Upper lobe of right lung (tissue), 1 donor: ENCODE results near the gene MRPS9. TPM values are rescaled to one million over a fixed set of nuclear protein-coding genes. Genes with fewer than 3 reads are reported as not detected.

Source experiments
- ATAC-seq: fragments of 200-7000 bp; cut with Tn5 transposase; one replicate; pipeline ENCODE4 v1.9.1; 2020; ENCODE audit warnings: mild to moderate bottlenecking, moderate library complexity
- DNase-seq: peaks from one replicate; pipeline ENCODE4 v3.0.0-alpha.2; 2020
- H3K27ac ChIP-seq: fragments of 200-600 bp; one replicate; pipeline ENCODE4 v1.8.0; 2022
- H3K27me3 ChIP-seq: fragments of 200-600 bp; one replicate; pipeline ENCODE4 v1.8.0; 2022; ENCODE audit warnings: mild to moderate bottlenecking
- H3K36me3 ChIP-seq: fragments of 200-600 bp; one replicate; pipeline ENCODE4 v1.8.0; 2022
- H3K4me1 ChIP-seq: fragments of 200-600 bp; one replicate; pipeline ENCODE4 v1.8.0; 2022
- H3K4me3 ChIP-seq: fragments of 200-600 bp; one replicate; pipeline ENCODE4 v1.8.0; 2022; ENCODE audit warnings: mild to moderate bottlenecking
- H3K9me3 ChIP-seq: fragments of 200-600 bp; one replicate; pipeline ENCODE4 v1.8.0; 2022
- CTCF ChIP-seq: fragments of 200-600 bp; IDR thresholded peaks from one replicate; pipeline ENCODE4 v1.8.0; 2022; ENCODE audit warnings: antibody characterized with exemption
- intact Hi-C: fragments of 100-400 bp; cut with DNase I; formaldehyde crosslinking; loops from one replicate; pipeline ENCODE4 v1.11.0; 2022
- total RNA-seq: library from RNA; stranded (reverse); fragmentation: NEBNext Ultra II Directional; extraction: Animal tissue kit (Norgen Biotek cat#: 25700); gene quantifications from one replicate; pipeline ENCODE4 v1.2.1, GENCODE V29; 2021
- donor health status: DM: no; HTN: yes; CAD: no; lungs with severe emphysema.

Gene MRPS9
- total RNA-seq, 1 donor from 2014 or later: 17.0 TPM

- DNase-seq: no peak
- no peak overlapping the region for H3K4me3 ChIP-seq
- no peaks in the 10 kb centered on the region for H3K27me3 ChIP-seq
- H3K9me3 ChIP-seq: no peaks in the 10 kb centered on the region
- no peak overlapping the region for H3K27ac ChIP-seq
- TF ChIP-seq CTCF: no peak
- no peaks in the 10 kb centered on the region for H3K4me1 ChIP-seq
- no peaks in the 10 kb centered on the region for H3K36me3 ChIP-seq
- peak; percentile 32 for ATAC-seq
- intact Hi-C loops: loop anchor here (5.0 kb wide), 1 partner anchor 118 kb away; no protein-coding TSS in a partner anchor
Observed at GRCh38 chr2:105118960-105119359, 81.1 kb downstream of the MRPS9 start.

DNA sequence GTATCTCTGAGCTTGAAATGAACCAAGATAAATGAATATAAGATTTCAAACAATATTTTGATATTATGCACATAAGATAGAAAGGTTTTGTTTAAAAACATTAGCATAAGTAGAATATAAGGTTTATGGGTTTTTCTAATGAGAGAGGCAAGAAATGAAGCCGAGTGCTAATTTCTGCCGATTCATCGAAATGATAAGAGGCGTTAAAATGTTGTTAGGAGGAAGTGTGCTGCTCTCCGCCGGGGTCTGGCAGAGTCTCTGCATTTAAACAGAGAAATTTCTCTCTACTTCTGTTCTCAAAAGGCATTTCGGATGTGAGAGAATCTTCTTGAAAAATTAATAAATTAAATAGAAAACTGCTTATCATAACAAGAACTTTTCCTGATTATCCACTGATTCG, 83.6 kb downstream of the MRPS9 start:
- DNase-seq (no peak), ATAC-seq (no peak)
- TF ChIP-seq CTCF: no peak
- intact Hi-C loops: no loop called here
- Histone ChIP-seq H3K9me3 (no peaks in the 10 kb centered on the region), H3K27me3 (no peaks in the 10 kb centered on the region), H3K4me3 (no peak overlapping the region), H3K4me1 (no peaks in the 10 kb centered on the region), H3K36me3 (no peaks in the 10 kb centered on the region), H3K27ac (no peak overlapping the region)

GRCh38 chr2:105125428-105125827, 87.6 kb downstream of the MRPS9 start:
- DNase-seq: no peak
- Histone ChIP-seq H3K4me1 (no peaks in the 10 kb centered on the region), H3K27me3 (no peaks in the 10 kb centered on the region), H3K4me3 (no peak overlapping the region), H3K36me3 (no peaks in the 10 kb centered on the region), H3K9me3 (no peaks in the 10 kb centered on the region), H3K27ac (no peak overlapping the region)
- intact Hi-C loops: no loop called here
- ATAC-seq: no peak
- TF ChIP-seq CTCF: no peak

DNA sequence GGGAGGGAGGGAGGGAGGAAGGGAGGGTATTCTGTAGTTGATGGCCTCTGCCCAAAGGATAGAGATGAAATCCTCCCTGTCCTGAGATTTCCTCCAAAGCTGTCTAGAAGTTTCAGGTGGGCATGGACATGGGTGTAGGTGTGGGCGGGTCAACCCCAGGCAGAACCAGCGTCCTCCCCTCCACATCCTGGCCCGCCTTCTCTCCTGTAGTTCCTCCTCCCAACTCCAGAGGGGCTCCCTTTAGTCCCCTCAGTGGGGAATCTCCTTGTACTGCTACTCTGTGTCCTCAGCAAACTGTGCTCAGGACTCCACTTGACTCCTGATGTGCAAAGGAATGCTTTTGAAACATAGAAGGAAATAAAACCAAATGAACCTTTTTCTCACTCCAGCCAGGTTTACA, 88.1 kb downstream of the MRPS9 start:
- intact Hi-C loops: no loop called here
- H3K27me3 ChIP-seq: no peaks in the 10 kb centered on the region
- no peak overlapping the region for H3K27ac ChIP-seq
- ATAC-seq (no peak), DNase-seq (no peak)
- no peak for TF ChIP-seq CTCF
- H3K4me1 ChIP-seq: no peaks in the 10 kb centered on the region
- H3K4me3 ChIP-seq: no peak overlapping the region
- H3K36me3 ChIP-seq: no peaks in the 10 kb centered on the region
- no peaks in the 10 kb centered on the region for H3K9me3 ChIP-seq

DNA sequence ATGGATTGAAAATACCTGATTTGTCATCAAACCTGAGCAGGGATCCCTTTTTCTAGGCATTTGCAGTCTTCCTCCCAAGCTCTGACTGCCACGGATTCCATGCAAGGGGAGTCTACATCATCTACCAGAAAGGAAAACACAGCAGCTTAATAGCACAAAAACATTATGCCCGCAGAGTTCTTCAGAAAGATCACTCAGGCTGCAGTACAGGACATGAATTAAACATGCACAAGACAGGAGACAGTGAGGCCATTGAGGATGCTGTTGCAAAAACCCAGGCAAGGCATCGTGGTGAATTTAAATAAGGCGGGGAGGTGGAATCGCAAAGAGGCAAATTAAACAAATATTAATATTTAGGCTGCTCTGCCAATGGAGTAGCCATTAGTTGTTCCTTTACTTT, 88.5 kb downstream of the MRPS9 start:
- Histone ChIP-seq H3K4me1 (no peaks in the 10 kb centered on the region), H3K4me3 (no peak overlapping the region), H3K36me3 (no peaks in the 10 kb centered on the region), H3K27me3 (no peaks in the 10 kb centered on the region), H3K27ac (no peak overlapping the region), H3K9me3 (no peaks in the 10 kb centered on the region)
- ATAC-seq (no peak), DNase-seq (no peak)
- intact Hi-C loops: no loop called here
- TF ChIP-seq CTCF: no peak

GRCh38 chr2:105127289-105127915, 89.5 kb downstream of the MRPS9 start:
- no peak for TF ChIP-seq CTCF
- Histone ChIP-seq H3K36me3 (no peaks in the 10 kb centered on the region), H3K27ac (no peak overlapping the region), H3K4me1 (no peaks in the 10 kb centered on the region), H3K27me3 (no peaks in the 10 kb centered on the region), H3K9me3 (no peaks in the 10 kb centered on the region), H3K4me3 (no peak overlapping the region)
- ATAC-seq (peak; percentile 23), DNase-seq (no peak)
- intact Hi-C loops: no loop called here
